Measurements from ENCODE around the gene RHOT2. TPM values are rescaled to one million over a fixed set of nuclear protein-coding genes. Genes with fewer than 3 reads are reported as not detected.

Gene RHOT2
- total and polyA plus RNA-seq, 7 donors: 35.3 to 159 (median 52.9) TPM

DNA sequence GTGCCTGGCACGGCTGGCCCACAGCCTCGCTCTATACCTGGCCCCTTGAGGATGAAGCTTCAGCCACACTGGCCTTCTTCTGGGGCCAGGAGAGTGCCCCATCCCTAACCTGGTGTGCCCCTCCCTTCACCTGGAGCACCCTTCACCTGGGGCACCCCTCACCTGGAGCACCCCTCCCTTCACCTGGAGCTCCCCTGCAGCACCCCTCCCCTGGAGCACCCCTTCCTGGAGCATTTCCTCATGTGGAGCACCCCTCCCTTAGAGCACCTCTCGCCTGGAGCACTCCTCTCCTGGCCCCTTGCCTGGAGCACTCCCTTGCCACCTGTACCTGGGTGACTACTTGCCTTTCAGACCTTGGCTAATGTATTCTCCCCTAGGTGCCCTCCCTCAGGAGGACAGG is 40.1 kb downstream of the RHOT2 start:
- TF ChIP-seq, protein P1, sequence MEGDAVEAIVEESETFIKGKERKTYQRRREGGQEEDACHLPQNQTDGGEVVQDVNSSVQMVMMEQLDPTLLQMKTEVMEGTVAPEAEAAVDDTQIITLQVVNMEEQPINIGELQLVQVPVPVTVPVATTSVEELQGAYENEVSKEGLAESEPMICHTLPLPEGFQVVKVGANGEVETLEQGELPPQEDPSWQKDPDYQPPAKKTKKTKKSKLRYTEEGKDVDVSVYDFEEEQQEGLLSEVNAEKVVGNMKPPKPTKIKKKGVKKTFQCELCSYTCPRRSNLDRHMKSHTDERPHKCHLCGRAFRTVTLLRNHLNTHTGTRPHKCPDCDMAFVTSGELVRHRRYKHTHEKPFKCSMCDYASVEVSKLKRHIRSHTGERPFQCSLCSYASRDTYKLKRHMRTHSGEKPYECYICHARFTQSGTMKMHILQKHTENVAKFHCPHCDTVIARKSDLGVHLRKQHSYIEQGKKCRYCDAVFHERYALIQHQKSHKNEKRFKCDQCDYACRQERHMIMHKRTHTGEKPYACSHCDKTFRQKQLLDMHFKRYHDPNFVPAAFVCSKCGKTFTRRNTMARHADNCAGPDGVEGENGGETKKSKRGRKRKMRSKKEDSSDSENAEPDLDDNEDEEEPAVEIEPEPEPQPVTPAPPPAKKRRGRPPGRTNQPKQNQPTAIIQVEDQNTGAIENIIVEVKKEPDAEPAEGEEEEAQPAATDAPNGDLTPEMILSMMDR (IDR thresholded peaks at IDR 0.05): no peak
- TF ChIP-seq POLR2A (IDR thresholded peaks at IDR 0.05) (no peak), POLR2AphosphoS5 (IDR thresholded peaks at IDR 0.05) (no peak), EP300 (IDR thresholded peaks at IDR 0.05) (no peak)
- WGBS, 2 donors: 31 to 53% methylated on average over 3 of the region's 3 CpGs
- no peak overlapping the region for H3K4me3 ChIP-seq
- H3K4me1 ChIP-seq: peaks cover 0 to 24% (median 12%) of the 10 kb centered on the region in 4 donors
- intact Hi-C loops (cut with DNase I): no loop called here
- no peaks in the 10 kb centered on the region for H3K36me3 ChIP-seq
- no peak overlapping the region for H3K27ac ChIP-seq
- H3K9me3 ChIP-seq: no peaks in the 10 kb centered on the region
- no peak for DNase-seq
- peaks cover 54 to 85% (median 85%) of the 10 kb centered on the region in 3 donors for H3K27me3 ChIP-seq

GRCh38 chr16:708959-709358 is 41.0 kb downstream of the RHOT2 start:
- 64 to 83% methylated on average over 4 of the region's 4 CpGs for WGBS, 2 donors
- no peak for DNase-seq
- Histone ChIP-seq H3K9me3 (no peaks in the 10 kb centered on the region), H3K36me3 (no peaks in the 10 kb centered on the region), H3K27ac (no peak overlapping the region), H3K4me1 (peaks cover 0 to 24% (median 12%) of the 10 kb centered on the region in 4 donors), H3K4me3 (no peak overlapping the region), H3K27me3 (peaks cover 45 to 76% (median 75%) of the 10 kb centered on the region in 3 donors)
- TF ChIP-seq POLR2AphosphoS5 (IDR thresholded peaks at IDR 0.05) (no peak), POLR2A (IDR thresholded peaks at IDR 0.05) (no peak), EP300 (IDR thresholded peaks at IDR 0.05) (no peak)
- TF ChIP-seq, protein P1 (IDR thresholded peaks at IDR 0.05): no peak
- intact Hi-C loops (cut with DNase I): no loop called here

DNA sequence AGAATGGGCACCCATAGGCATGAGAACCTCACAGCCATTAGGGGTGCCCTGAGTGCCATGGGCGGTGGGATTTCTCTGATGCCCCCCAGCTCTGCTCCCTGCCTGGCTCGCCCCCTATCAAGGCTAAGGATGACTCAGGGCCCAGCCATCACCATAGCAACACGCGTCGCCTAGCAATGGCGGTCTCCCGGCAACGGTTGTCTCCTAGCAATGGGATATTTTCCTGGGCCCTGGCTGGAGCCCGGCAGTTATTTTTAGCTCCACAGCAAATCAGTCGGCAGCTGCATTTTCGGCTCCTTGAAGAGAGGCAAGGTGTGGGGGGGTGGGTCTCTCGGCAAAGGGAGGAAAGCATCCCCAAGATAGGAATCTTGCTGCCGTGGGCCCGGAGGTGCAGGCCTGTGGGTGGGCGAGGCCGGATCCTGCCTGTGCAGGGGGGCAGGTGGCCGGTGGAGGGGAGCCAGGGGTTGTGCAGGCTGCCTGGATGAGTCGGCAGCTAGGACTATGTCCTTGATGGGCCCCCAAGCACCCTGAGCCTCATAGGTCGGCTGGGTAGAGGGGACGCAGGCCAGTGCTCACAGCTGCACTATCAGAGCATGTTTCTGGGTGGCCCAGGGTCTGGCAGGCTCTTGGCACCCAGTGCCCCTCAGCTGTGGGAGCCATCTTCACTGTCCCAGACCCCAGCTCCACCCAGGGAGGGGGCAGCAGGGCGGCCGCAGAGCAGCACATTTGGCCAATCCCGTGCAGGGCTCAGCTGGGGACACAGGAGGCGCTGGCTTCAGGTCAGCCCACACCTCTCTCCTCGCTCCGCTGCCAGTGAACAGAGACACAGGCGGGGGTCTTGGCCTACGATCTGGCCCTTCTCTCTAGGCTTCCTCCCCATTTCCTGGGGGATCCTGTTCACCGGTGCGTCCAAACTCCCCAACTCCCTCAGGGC is 41.9 kb downstream of the RHOT2 start:
- WGBS, 2 donors: 26 to 32% methylated on average over 30 of the region's 30 CpGs
- Histone ChIP-seq H3K9me3 (no peaks in the 10 kb centered on the region), H3K4me1 (peaks cover 0 to 30% (median 18%) of the 10 kb centered on the region in 4 donors), H3K4me3 (no peak overlapping the region), H3K36me3 (no peaks in the 10 kb centered on the region), H3K27ac (no peak overlapping the region), H3K27me3 (peaks cover 37 to 67% (median 67%) of the 10 kb centered on the region in 3 donors)
- intact Hi-C loops (cut with DNase I): loop anchor here (2.0 to 5.0 kb wide), 3 partner anchors 77 to 393 kb away; no protein-coding TSS in a partner anchor
- no peak for DNase-seq
- TF ChIP-seq EP300 (IDR thresholded peaks at IDR 0.05): no peak
- TF ChIP-seq, protein P1 (IDR thresholded peaks at IDR 0.05): no peak
- TF ChIP-seq POLR2A (IDR thresholded peaks at IDR 0.05): no peak
- TF ChIP-seq POLR2AphosphoS5 (IDR thresholded peaks at IDR 0.05): no peak

GRCh38 chr16:710500-711075 is 42.7 kb downstream of the RHOT2 start:
- no peak overlapping the region for H3K27ac ChIP-seq
- TF ChIP-seq POLR2A (IDR thresholded peaks at IDR 0.05) (no peak), POLR2AphosphoS5 (IDR thresholded peaks at IDR 0.05) (no peak), EP300 (IDR thresholded peaks at IDR 0.05) (no peak)
- TF ChIP-seq, protein P1 (IDR thresholded peaks at IDR 0.05): no peak
- no peaks in the 10 kb centered on the region for H3K36me3 ChIP-seq
- peaks cover 0 to 31% (median 20%) of the 10 kb centered on the region in 4 donors for H3K4me1 ChIP-seq
- peaks cover 30 to 60% (median 59%) of the 10 kb centered on the region in 3 donors for H3K27me3 ChIP-seq
- no peak overlapping the region for H3K4me3 ChIP-seq
- WGBS, 2 donors: 55 to 68% methylated on average over 21 of the region's 21 CpGs
- no peak for DNase-seq
- intact Hi-C loops (cut with DNase I): loop anchor here (1.0 to 5.0 kb wide), 4 partner anchors 30 to 392 kb away; partner anchors contain the start of gene CIAO3
- H3K9me3 ChIP-seq: no peaks in the 10 kb centered on the region
